ENCODE data around the gene TMEM87B.

The TMEM87B gene

GRCh38 chr2:112152476-112153178, 97.6 kb downstream of the TMEM87B start:
- DNase-seq, result no peak

- no peak for DNase-seq
Measured at GRCh38 chr2:112153179-112153490, 98.1 kb downstream of the TMEM87B start.

- no peak for DNase-seq
Measured at GRCh38 chr2:112153501-112153900, 98.4 kb downstream of the TMEM87B start.

GRCh38 chr2:112154246-112155117, 99.4 kb downstream of the TMEM87B start:
- no peak for DNase-seq

- no peak for DNase-seq
Measured at GRCh38 chr2:112155331-112156151, 100.5 kb downstream of the TMEM87B start.

GRCh38 chr2:112156152-112156986, 101.3 kb downstream of the TMEM87B start:
- no peak for DNase-seq

- no peak for DNase-seq
Measured at GRCh38 chr2:112157472-112157871, 102.4 kb downstream of the TMEM87B start.

- DNase-seq, result no peak
Measured at GRCh38 chr2:112159454-112159921, 104.4 kb downstream of the TMEM87B start.

- DNase-seq, result no peak
Measured at GRCh38 chr2:112160283-112161250, 105.5 kb downstream of the TMEM87B start.

GRCh38 chr2:112161431-112162145, 106.5 kb downstream of the TMEM87B start:
- no peak for DNase-seq

GRCh38 chr2:112162341-112162740, 107.3 kb downstream of the TMEM87B start:
- DNase-seq, result no peak

- no peak for DNase-seq
Measured at GRCh38 chr2:112162956-112163355, 107.9 kb downstream of the TMEM87B start.

- no peak for DNase-seq
Measured at GRCh38 chr2:112163541-112163981, 108.5 kb downstream of the TMEM87B start.

GRCh38 chr2:112164876-112165275, 109.8 kb downstream of the TMEM87B start:
- DNase-seq, result no peak

- no peak for DNase-seq
Measured at GRCh38 chr2:112165296-112165695, 110.2 kb downstream of the TMEM87B start.

- DNase-seq, result no peak
Measured at GRCh38 chr2:112166806-112167499, 111.9 kb downstream of the TMEM87B start.

GRCh38 chr2:112168422-112169124, 113.5 kb downstream of the TMEM87B start:
- no peak for DNase-seq
